Measurements from ENCODE around the gene PDZD7.

DNA sequence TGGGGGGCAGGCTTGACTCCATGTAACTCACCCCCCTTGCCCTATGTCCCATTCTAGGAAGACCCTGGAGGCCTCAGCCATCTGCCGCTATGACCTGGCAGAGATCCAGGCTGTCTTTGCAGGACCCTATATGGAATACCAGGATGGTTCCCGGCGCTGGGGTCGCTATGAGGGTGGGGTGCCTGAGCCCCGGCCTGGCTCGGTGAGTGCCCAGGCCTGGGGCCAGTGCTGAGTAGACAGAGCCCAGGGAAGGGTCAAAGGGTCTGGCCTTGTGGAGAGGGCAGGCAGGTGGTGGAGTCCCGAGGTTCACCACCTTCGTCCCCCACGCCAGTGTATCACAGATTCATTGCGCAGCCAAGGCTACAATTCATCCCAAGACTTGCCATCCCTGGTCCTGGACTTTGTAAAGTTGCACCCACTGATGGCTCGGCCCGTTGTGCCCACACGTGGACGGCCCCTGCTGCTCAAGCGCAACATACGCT is 51.1 kb downstream of the PDZD7 start:
- no peak for TF ChIP-seq CREB1 (IDR thresholded peaks at IDR 0.05)
- TF ChIP-seq CREB1 (CRISPR knock-in tag; IDR thresholded peaks at IDR 0.05): no peak
- TF ChIP-seq FOXM1 (IDR thresholded peaks at IDR 0.05; ENCODE audit: low read depth): no peak
- TF ChIP-seq FOXM1 (CRISPR knock-in tag; IDR thresholded peaks at IDR 0.05; ENCODE audit: low read depth): no peak
- TF ChIP-seq, protein P1, sequence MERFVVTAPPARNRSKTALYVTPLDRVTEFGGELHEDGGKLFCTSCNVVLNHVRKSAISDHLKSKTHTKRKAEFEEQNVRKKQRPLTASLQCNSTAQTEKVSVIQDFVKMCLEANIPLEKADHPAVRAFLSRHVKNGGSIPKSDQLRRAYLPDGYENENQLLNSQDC (CRISPR knock-in tag; IDR thresholded peaks at IDR 0.05): no peak
- no peak for TF ChIP-seq CTCF (IDR thresholded peaks at IDR 0.05 in 2 of 3, conservative IDR thresholded peaks at IDR 0.05 in 1 of 3; ENCODE audit: insufficient read depth in 2 of 3, low read depth in 1 of 3, low read length in 3 of 3)
- TF ChIP-seq HDAC2 (IDR thresholded peaks at IDR 0.05): no peak
- TF ChIP-seq SMARCC2 (IDR thresholded peaks at IDR 0.05; ENCODE audit: low read depth): no peak
- no peak for TF ChIP-seq POU5F1 (IDR thresholded peaks at IDR 0.05; ENCODE audit: borderline replicate concordance, low read depth, low read length, partially characterized antibody)
- TF ChIP-seq GABPA (tag; conservative IDR thresholded peaks at IDR 0.05; ENCODE audit: low read depth): no peak
- no peak for TF ChIP-seq NFIC (IDR thresholded peaks at IDR 0.05)
- no peak for TF ChIP-seq ELF4 (CRISPR knock-in tag; IDR thresholded peaks at IDR 0.05)
